H9 (cell line): ENCODE data around the gene KRT78. TPM values are rescaled to one million over a fixed set of nuclear protein-coding genes. Genes with fewer than 3 reads are reported as not detected.
A peak's percentile ranks its signal among the peaks of the same experiment; 100 is the strongest.

Experiments
- DNase-seq: peaks from one replicate; pipeline ENCODE4 v3.0.0-alpha.2; 2017
- H2AFZ ChIP-seq: one replicate; pipeline ENCODE4 v1.6.1; 2013; ENCODE audit warnings: mild to moderate bottlenecking, low read length, control low read depth, moderate library complexity
- H2AK5ac ChIP-seq: 2 replicates; pipeline ENCODE4 v1.6.1; 2013; ENCODE audit warnings: low read length, control low read depth, mixed read lengths; ENCODE audit not compliant: insufficient read length
- H2BK120ac ChIP-seq: one replicate; pipeline ENCODE4 v1.6.1; 2013; ENCODE audit warnings: low read depth, mild to moderate bottlenecking, low read length, control low read depth, inconsistent platforms; ENCODE audit not compliant: poor library complexity, severe bottlenecking
- H2BK12ac ChIP-seq: 2 replicates; pipeline ENCODE4 v1.6.1; 2013; ENCODE audit warnings: low read length, control low read depth, mixed read lengths, low read depth; ENCODE audit not compliant: insufficient read length
- H2BK15ac ChIP-seq: 2 replicates; pipeline ENCODE4 v1.6.1; 2013; ENCODE audit warnings: low read depth, low read length, control low read depth
- H2BK20ac ChIP-seq: one replicate; pipeline ENCODE4 v1.6.1; 2013; ENCODE audit warnings: low read depth, mild to moderate bottlenecking, low read length, control low read depth, inconsistent platforms; ENCODE audit not compliant: poor library complexity, severe bottlenecking
- H2BK5ac ChIP-seq: 2 replicates; pipeline ENCODE4 v1.6.1; 2013; ENCODE audit warnings: low read length, control low read depth, mixed read lengths; ENCODE audit not compliant: insufficient read length
- H3K14ac ChIP-seq: 2 replicates; pipeline ENCODE4 v1.6.1; 2013; ENCODE audit warnings: low read length, control low read depth; ENCODE audit not compliant: insufficient read depth
- H3K18ac ChIP-seq: 2 replicates; pipeline ENCODE4 v1.6.1; 2013; ENCODE audit warnings: low read depth, mild to moderate bottlenecking, mixed read lengths, low read length, control low read depth; ENCODE audit not compliant: insufficient read length
- H3K23ac ChIP-seq: 2 replicates; pipeline ENCODE4 v1.6.1; 2013; ENCODE audit warnings: low read length, control low read depth, mixed read lengths, low read depth; ENCODE audit not compliant: insufficient read length
- H3K23me2 ChIP-seq: 2 replicates; pipeline ENCODE4 v1.6.1; 2013; ENCODE audit warnings: low read depth, mild to moderate bottlenecking, mixed read lengths, low read length, control low read depth; ENCODE audit not compliant: insufficient read length, poor library complexity, severe bottlenecking
- H3K27ac ChIP-seq: 2 replicates; pipeline ENCODE4 v1.5.1; 2013; ENCODE audit warnings: low read length, control low read depth, mixed read lengths, low read depth; ENCODE audit not compliant: insufficient read length
- H3K27me3 ChIP-seq: 2 replicates; pipeline ENCODE4 v1.6.1; 2013; ENCODE audit warnings: low read length, control low read depth, inconsistent platforms; ENCODE audit not compliant: insufficient read depth
- H3K4ac ChIP-seq: 2 replicates; pipeline ENCODE4 v1.6.1; 2013; ENCODE audit warnings: low read depth, mild to moderate bottlenecking, control low read depth, inconsistent platforms, low read length, moderate library complexity
- H3K4me1 ChIP-seq: 2 replicates; pipeline ENCODE4 v1.6.1; 2013; ENCODE audit warnings: low read length, control low read depth, inconsistent platforms; ENCODE audit not compliant: insufficient read depth
- H3K4me2 ChIP-seq: 2 replicates; pipeline ENCODE4 v1.6.1; 2013; ENCODE audit warnings: low read length, control low read depth, mixed read lengths; ENCODE audit not compliant: insufficient read length, insufficient read depth
- H3K56ac ChIP-seq: 2 replicates; pipeline ENCODE4 v1.6.1; 2013; ENCODE audit warnings: low read depth, mild to moderate bottlenecking, mixed read lengths, low read length, control low read depth; ENCODE audit not compliant: insufficient read length
- H3K79me1 ChIP-seq: 2 replicates; pipeline ENCODE4 v1.6.1; 2013; ENCODE audit warnings: low read depth, mild to moderate bottlenecking, moderate library complexity, low read length, control low read depth, inconsistent platforms; ENCODE audit not compliant: insufficient read depth, poor library complexity, severe bottlenecking
- H3K79me2 ChIP-seq: 2 replicates; pipeline ENCODE4 v1.6.1; 2013; ENCODE audit warnings: low read length, control low read depth, inconsistent platforms; ENCODE audit not compliant: insufficient read depth
- H3K9ac ChIP-seq: 2 replicates; pipeline ENCODE4 v1.6.1; 2013; ENCODE audit warnings: low read length, control low read depth, mixed read lengths; ENCODE audit not compliant: insufficient read length; ENCODE audit errors: extremely low read depth
- H3K9me3 ChIP-seq: one replicate; pipeline ENCODE4 v1.6.1; 2013; ENCODE audit warnings: low read depth, low read length, inconsistent platforms; ENCODE audit not compliant: control insufficient read depth
- H3T11ph ChIP-seq: one replicate; pipeline ENCODE4 v1.6.1; 2013; ENCODE audit warnings: mild to moderate bottlenecking, low read length, control low read depth, inconsistent platforms
- H4K20me1 ChIP-seq: one replicate; pipeline ENCODE4 v1.6.1; 2013; ENCODE audit not compliant: control insufficient read depth, insufficient read length, insufficient read depth
- H4K5ac ChIP-seq: 2 replicates; pipeline ENCODE4 v1.6.1; 2013; ENCODE audit warnings: low read depth, mild to moderate bottlenecking, mixed read lengths, low read length, control low read depth; ENCODE audit not compliant: insufficient read length
- H4K8ac ChIP-seq: replicated peaks from 2 replicates; pipeline ENCODE4 v1.6.1; 2013; ENCODE audit warnings: low read length, control low read depth, mixed read lengths, low read depth; ENCODE audit not compliant: insufficient read length
- H4K91ac ChIP-seq: 2 replicates; pipeline ENCODE4 v1.6.1; 2013; ENCODE audit warnings: low read depth, mild to moderate bottlenecking, moderate library complexity, mixed read lengths, low read length, control low read depth; ENCODE audit not compliant: insufficient read length
- H3K27ac Mint-ChIP-seq, 3 experiments: 2 replicates in 2 of 3; 3 replicates in 1 of 3; pipeline ENCODE4 v1.8.0; 2020 to 2021; ENCODE audit warnings: mixed read lengths in 3 of 3, mild to moderate bottlenecking in 1 of 3, moderate library complexity in 1 of 3
- H3K27me3 Mint-ChIP-seq: 2 replicates; pipeline ENCODE4 v1.8.0; 2021; ENCODE audit warnings: low read depth, mild to moderate bottlenecking, moderate library complexity, mixed read lengths
- H3K36me3 Mint-ChIP-seq, 3 experiments: 2 replicates in 2 of 3; 3 replicates in 1 of 3; pipeline ENCODE4 v1.8.0; 2020 to 2021; ENCODE audit warnings: low read depth in 3 of 3, mixed read lengths in 3 of 3; ENCODE audit not compliant: insufficient read depth in 1 of 3
- H3K4me1 Mint-ChIP-seq, 2 experiments: 2 replicates each; pipeline ENCODE4 v1.8.0; 2020; ENCODE audit warnings: mixed read lengths in 2 of 2
- H3K4me3 Mint-ChIP-seq, 2 experiments: 2 replicates in 1 of 2; 3 replicates in 1 of 2; pipeline ENCODE4 v1.8.0; 2020 to 2021; ENCODE audit warnings: mild to moderate bottlenecking in 2 of 2, mixed read lengths in 2 of 2, moderate library complexity in 1 of 2
- H3K9me3 Mint-ChIP-seq, 2 experiments: 2 replicates in 1 of 2; 3 replicates in 1 of 2; pipeline ENCODE4 v1.8.0; 2020; ENCODE audit warnings: mild to moderate bottlenecking in 2 of 2, mixed read lengths in 2 of 2, moderate library complexity in 1 of 2
- WGBS: extraction: QIAGEN DNeasy Blood & Tissue Kit; methylation state at CpG from one replicate; pipeline ENCODE4 v1.1.7; 2013; ENCODE audit warnings: missing lambda C conversion rate, low lambda C conversion rate, mixed read lengths; ENCODE audit not compliant: insufficient read length; ENCODE audit errors: extremely low coverage; 5-methylcytosine and 5-hydroxymethylcytosine counted together
- total RNA-seq: library from RNA; stranded (reverse); gene quantifications from 2 replicates; pipeline ENCODE4 v1.2.1, GENCODE V29; 2021
- TF ChIP-seq, protein P1 (sequence below): fragments of 200-600 bp; sonication (generic); conservative IDR thresholded peaks from 3 replicates; pipeline ENCODE4 v1.8.0; 2021; ENCODE audit warnings: antibody characterized with exemption, mild to moderate bottlenecking

The KRT78 gene
- total RNA-seq, 1 experiment from 2014 or later: not detected

DNA sequence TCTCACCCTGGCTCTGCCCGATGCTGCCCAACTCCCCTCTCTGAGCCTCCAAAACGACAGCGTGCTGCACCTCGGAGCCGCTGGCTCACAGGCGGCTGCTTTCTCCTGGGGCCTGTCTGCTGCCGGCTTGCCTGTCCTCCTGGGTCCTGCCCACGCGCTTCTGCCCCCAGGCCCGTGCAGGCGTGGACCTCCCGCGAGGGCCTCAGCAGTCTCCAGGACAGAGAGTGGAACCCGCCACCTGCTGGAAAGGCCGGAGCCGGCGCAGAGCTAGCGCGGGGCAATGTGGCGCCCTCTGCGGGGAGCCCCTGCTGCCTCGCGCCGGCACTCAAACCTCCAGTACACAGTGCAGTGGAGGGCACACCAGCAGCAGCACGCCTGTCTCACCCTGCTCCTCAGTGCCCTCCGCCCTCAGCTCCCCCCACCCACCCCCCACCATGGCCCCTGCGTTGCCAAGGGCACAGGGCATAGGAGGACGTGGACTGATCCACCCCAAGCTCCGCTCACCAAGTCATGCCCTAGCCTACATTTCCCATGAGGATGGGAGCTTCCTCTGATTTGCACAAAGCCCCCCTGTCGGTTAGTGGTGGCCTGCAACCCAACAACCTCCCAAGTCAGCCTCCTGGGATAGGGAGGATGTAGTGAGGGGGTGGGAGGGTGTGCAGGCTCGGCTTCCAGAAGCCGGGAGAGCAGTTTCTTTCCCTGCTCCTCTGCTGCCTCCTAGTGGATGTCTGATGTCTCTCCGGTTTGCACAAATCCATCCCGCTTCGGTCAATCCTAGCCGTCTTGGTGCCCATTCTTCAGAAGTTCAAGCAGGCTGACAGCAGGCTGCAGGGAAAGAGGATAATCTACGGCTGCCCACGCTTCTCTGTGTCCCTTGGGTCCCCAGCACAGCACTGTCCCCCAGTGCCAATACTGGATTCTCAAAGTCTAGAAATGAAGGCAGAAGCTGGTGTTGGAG is 30.9 kb upstream of the KRT78 start:
- Histone ChIP-seq H3K23me2 (peaks cover 6% of the 10 kb centered on the region), H3T11ph (no peak overlapping the region), H2BK15ac (no peak overlapping the region), H3K9ac (no peak overlapping the region), H2BK120ac (no peak overlapping the region), H4K91ac (no peak overlapping the region), H3K4ac (no peak overlapping the region), H2BK5ac (no peak overlapping the region), H2AK5ac (no peak overlapping the region), H3K27ac (no peak overlapping the region), H3K23ac (no peak overlapping the region), H4K5ac (no peak overlapping the region), H3K4me1 (no peaks in the 10 kb centered on the region), H3K18ac (peak overlapping the region; percentile 32), H3K79me2 (no peaks in the 10 kb centered on the region), H3K4me2 (peak overlapping the region; percentile 51), H2AFZ (no peak overlapping the region), H2BK20ac (no peak overlapping the region), H2BK12ac (no peak overlapping the region), H3K14ac (peak overlapping the region; percentile 81; the same call in 1 of the 2 replicates), H3K56ac (no peak overlapping the region), H4K8ac (no peak overlapping the region), H3K9me3 (no peaks in the 10 kb centered on the region), H3K27me3 (no peaks in the 10 kb centered on the region; the same call in 1 of the 2 replicates), H3K79me1 (no peaks in the 10 kb centered on the region), H4K20me1 (no peaks in the 10 kb centered on the region)
- TF ChIP-seq, protein P1, sequence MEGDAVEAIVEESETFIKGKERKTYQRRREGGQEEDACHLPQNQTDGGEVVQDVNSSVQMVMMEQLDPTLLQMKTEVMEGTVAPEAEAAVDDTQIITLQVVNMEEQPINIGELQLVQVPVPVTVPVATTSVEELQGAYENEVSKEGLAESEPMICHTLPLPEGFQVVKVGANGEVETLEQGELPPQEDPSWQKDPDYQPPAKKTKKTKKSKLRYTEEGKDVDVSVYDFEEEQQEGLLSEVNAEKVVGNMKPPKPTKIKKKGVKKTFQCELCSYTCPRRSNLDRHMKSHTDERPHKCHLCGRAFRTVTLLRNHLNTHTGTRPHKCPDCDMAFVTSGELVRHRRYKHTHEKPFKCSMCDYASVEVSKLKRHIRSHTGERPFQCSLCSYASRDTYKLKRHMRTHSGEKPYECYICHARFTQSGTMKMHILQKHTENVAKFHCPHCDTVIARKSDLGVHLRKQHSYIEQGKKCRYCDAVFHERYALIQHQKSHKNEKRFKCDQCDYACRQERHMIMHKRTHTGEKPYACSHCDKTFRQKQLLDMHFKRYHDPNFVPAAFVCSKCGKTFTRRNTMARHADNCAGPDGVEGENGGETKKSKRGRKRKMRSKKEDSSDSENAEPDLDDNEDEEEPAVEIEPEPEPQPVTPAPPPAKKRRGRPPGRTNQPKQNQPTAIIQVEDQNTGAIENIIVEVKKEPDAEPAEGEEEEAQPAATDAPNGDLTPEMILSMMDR: peak; percentile 74
- peak; percentile 97 for DNase-seq
- WGBS: no CpG with 5 or more reads among the region's 38 CpGs
- Mint-ChIP-seq H3K36me3 (no peaks in the 10 kb centered on the region), H3K27me3 (peaks cover 31% of the 10 kb centered on the region), H3K9me3 (no peaks in the 10 kb centered on the region), H3K4me3 (peak overlapping the region; percentile 54 to 76), H3K27ac (no peak overlapping the region), H3K4me1 (peaks cover 3 to 18% of the 10 kb centered on the region in 2 experiments)
